Endodermal cell (in vitro differentiated cells): Measurements from ENCODE around the gene MYF6. TPM values are rescaled to one million over a fixed set of nuclear protein-coding genes. Genes with fewer than 3 reads are reported as not detected.

Experiments
- DNase-seq: peaks from one replicate; pipeline ENCODE4 v3.0.0-alpha.2; 2017
- H3K27ac ChIP-seq: 2 replicates; pipeline ENCODE4 v1.5.1; 2013; ENCODE audit warnings: mild to moderate bottlenecking, low read depth, low read length, moderate library complexity
- H3K27me3 ChIP-seq: 2 replicates; pipeline ENCODE4 v1.6.1; 2013; ENCODE audit warnings: mild to moderate bottlenecking, low read length, moderate library complexity; ENCODE audit not compliant: insufficient read depth, control insufficient read depth, poor library complexity, severe bottlenecking
- H3K36me3 ChIP-seq: 2 replicates; pipeline ENCODE4 v1.7.0; 2013; ENCODE audit warnings: mild to moderate bottlenecking, low read length, moderate library complexity; ENCODE audit not compliant: control insufficient read depth, insufficient read depth
- H3K4me1 ChIP-seq: one replicate; pipeline ENCODE4 v1.7.0; 2013; ENCODE audit warnings: low read length; ENCODE audit not compliant: control insufficient read depth, insufficient read depth
- H3K4me3 ChIP-seq: 2 replicates; pipeline ENCODE4 v1.5.1; 2013; ENCODE audit warnings: mild to moderate bottlenecking, low read length, moderate library complexity
- H3K9ac ChIP-seq: 2 replicates; pipeline ENCODE4 v1.6.1; 2013; ENCODE audit warnings: mild to moderate bottlenecking, low read length, moderate library complexity; ENCODE audit not compliant: poor library complexity, severe bottlenecking; ENCODE audit errors: extremely low read depth
- H3K9me3 ChIP-seq: 2 replicates; pipeline ENCODE4 v1.6.1; 2013; ENCODE audit warnings: mild to moderate bottlenecking, low read length, moderate library complexity; ENCODE audit not compliant: control insufficient read depth
- H3K27ac Mint-ChIP-seq: 2 replicates; pipeline ENCODE4 v1.8.0; 2020; ENCODE audit warnings: mixed read lengths
- H3K27me3 Mint-ChIP-seq: 2 replicates; pipeline ENCODE4 v1.8.0; 2021; ENCODE audit warnings: mild to moderate bottlenecking, mixed read lengths; ENCODE audit not compliant: insufficient read depth
- H3K36me3 Mint-ChIP-seq: 2 replicates; pipeline ENCODE4 v1.8.0; 2020; ENCODE audit warnings: low read depth, mixed read lengths
- H3K4me1 Mint-ChIP-seq: 2 replicates; pipeline ENCODE4 v1.8.0; 2020; ENCODE audit warnings: mixed read lengths
- H3K4me3 Mint-ChIP-seq: 2 replicates; pipeline ENCODE4 v1.8.0; 2020; ENCODE audit warnings: mild to moderate bottlenecking, moderate library complexity, mixed read lengths
- H3K9me3 Mint-ChIP-seq: 2 replicates; pipeline ENCODE4 v1.8.0; 2020; ENCODE audit warnings: mild to moderate bottlenecking, mixed read lengths
- CTCF ChIP-seq: fragments of 200-600 bp; sonication (generic); conservative IDR thresholded peaks from 2 replicates; pipeline ENCODE4 v1.5.0; 2021; ENCODE audit warnings: antibody characterized with exemption, mild to moderate bottlenecking
- WGBS, 2 experiments: methylation state at CpG; one replicate each; pipeline versions ENCODE4 v1.1.5 to v1.1.7; 2013; ENCODE audit warnings: missing lambda C conversion rate in 2 of 2, mixed read lengths in 1 of 2; ENCODE audit not compliant: insufficient coverage in 1 of 2, insufficient read length in 1 of 2; 5-methylcytosine and 5-hydroxymethylcytosine counted together
- long read RNA-seq, 4 experiments: library from polyadenylated mRNA in 2 of 4; library from RNA in 1 of 4; library from capped mRNA in 1 of 4; stranded (forward) in 3 of 4; unstranded in 1 of 4; transcript quantifications; one replicate each; pipeline ENCODE4 v2.0.0, GENCODE V29; 2020 to 2021; ENCODE audit warnings: inconsistent platforms in 1 of 4
- polyA plus RNA-seq, 2 experiments: library from polyadenylated mRNA; stranded (reverse); fragments of 50-300 nt; gene quantifications; one replicate each; pipeline ENCODE4 v1.2.3, GENCODE V29; 2013
- total RNA-seq, 2 donors: library from RNA; stranded (reverse); fragmentation: NEBNext Ultra II Directional in 1 of 2; extraction: Animal tissue kit (Norgen Biotek cat#: 25700) in 1 of 2; gene quantifications; 2 replicates in 1 of 2; 3 replicates in 1 of 2; pipeline ENCODE4 v1.2.1, GENCODE V29; 2021

The MYF6 gene
- total RNA-seq = under 1 TPM in 1 of 2 donors, not detected in 1; 0.38 TPM
- 0.32 TPM for polyA plus RNA-seq (2013, experiment 1 of 2)
- not detected for polyA plus RNA-seq (2013, experiment 2 of 2)
- long read RNA-seq, experiment 1 = 0 reads
- long read RNA-seq, experiment 2 = 0 reads
- long read RNA-seq, experiment 3 = 0 reads
- long read RNA-seq, experiment 4, partial matches to known transcripts = 1 of 1 reads
- long read RNA-seq, experiment 4, other reads (novel, unspliced or antisense) = 0 of 1 reads

- H3K4me3 Mint-ChIP-seq = peak within 1 kb of the TSS; percentile 60
- Histone ChIP-seq H3K9me3 (no peaks in the 10 kb centered on the region), H3K27ac (no peak within 1 kb of the TSS), H3K27me3 (peaks cover 60% of the 10 kb centered on the region), H3K4me3 (peak within 1 kb of the TSS; percentile 74), H3K36me3 (no peaks in the 10 kb centered on the region), H3K9ac (no peak within 1 kb of the TSS), H3K4me1 (peaks cover 7% of the 10 kb centered on the region)
- no peak for TF ChIP-seq CTCF
- H3K27me3 Mint-ChIP-seq = peaks cover 62% of the 10 kb centered on the region
- no peak for DNase-seq
- peaks cover 31% of the 10 kb centered on the region for H3K4me1 Mint-ChIP-seq
- no peak within 1 kb of the TSS for H3K27ac Mint-ChIP-seq
- no peaks in the 10 kb centered on the region for H3K36me3 Mint-ChIP-seq
- 84 to 87% methylated on average over 4 of the region's 4 CpGs for WGBS, 2 experiments
- H3K9me3 Mint-ChIP-seq = no peaks in the 10 kb centered on the region
These were observed at the start of gene MYF6 for GRCh38 chr12:80707126-80707829. Gene MYF6 (plus strand): TSS chr12:80707634. CDS start chr12:80707720, 86 bp downstream.

GRCh38 chr12:80659512-80660063 is 47.8 kb upstream of the MYF6 start:
- Mint-ChIP-seq H3K9me3 (no peaks in the 10 kb centered on the region), H3K36me3 (no peaks in the 10 kb centered on the region), H3K27ac (no peak overlapping the region), H3K27me3 (no peaks in the 10 kb centered on the region), H3K4me1 (no peaks in the 10 kb centered on the region), H3K4me3 (no peak overlapping the region)
- no peak overlapping the region for H3K9ac ChIP-seq
- DNase-seq = no peak
- 89 to 95% methylated on average over 3 to 5 of the region's 5 CpGs for WGBS, 2 experiments
- H3K4me3 ChIP-seq = no peak overlapping the region
- no peaks in the 10 kb centered on the region for H3K9me3 ChIP-seq
- H3K27ac ChIP-seq = no peak overlapping the region
- no peak for TF ChIP-seq CTCF
- no peaks in the 10 kb centered on the region for H3K27me3 ChIP-seq
- H3K4me1 ChIP-seq = no peaks in the 10 kb centered on the region
- H3K36me3 ChIP-seq = no peaks in the 10 kb centered on the region

GRCh38 chr12:80662586-80662985 is 44.8 kb upstream of the MYF6 start:
- H3K27me3 Mint-ChIP-seq = no peaks in the 10 kb centered on the region
- Histone ChIP-seq H3K9me3 (no peaks in the 10 kb centered on the region), H3K4me3 (no peak overlapping the region), H3K36me3 (no peaks in the 10 kb centered on the region), H3K4me1 (no peaks in the 10 kb centered on the region), H3K9ac (no peak overlapping the region), H3K27ac (no peak overlapping the region), H3K27me3 (no peaks in the 10 kb centered on the region)
- H3K9me3 Mint-ChIP-seq = no peaks in the 10 kb centered on the region
- H3K4me1 Mint-ChIP-seq = no peaks in the 10 kb centered on the region
- H3K4me3 Mint-ChIP-seq = no peak overlapping the region
- no peak overlapping the region for H3K27ac Mint-ChIP-seq
- H3K36me3 Mint-ChIP-seq = no peaks in the 10 kb centered on the region
- DNase-seq = no peak
- no peak for TF ChIP-seq CTCF
